DMS79 treated with DMSO at 0.1 percent for 48 hours (cell line): Measurements from ENCODE around the gene DRD3.
A peak's percentile ranks its signal among the peaks of the same experiment; 100 is the strongest.

Experiments
- DNase-seq: peaks from one replicate; lab custom pipeline; 2025; lab: John Stamatoyannopoulos, UW

Gene DRD3

GRCh38 chr3:114120211-114120610 lies 58.6 kb downstream of the DRD3 start:
- DNase-seq: no peak

GRCh38 chr3:114119776-114120175 lies 59.1 kb downstream of the DRD3 start:
- DNase-seq: no peak

- no peak for DNase-seq
Observed at GRCh38 chr3:114115143-114115542, 63.7 kb downstream of the DRD3 start.

GRCh38 chr3:114114719-114115118 lies 64.1 kb downstream of the DRD3 start:
- DNase-seq: no peak

GRCh38 chr3:114112696-114113095 lies 66.2 kb downstream of the DRD3 start:
- DNase-seq: no peak

GRCh38 chr3:114111060-114111770 lies 67.6 kb downstream of the DRD3 start:
- no peak for DNase-seq

GRCh38 chr3:114110439-114110838 lies 68.4 kb downstream of the DRD3 start:
- no peak for DNase-seq

- no peak for DNase-seq
Observed at GRCh38 chr3:114108137-114108536, 70.7 kb downstream of the DRD3 start.

GRCh38 chr3:114104414-114104813 lies 74.4 kb downstream of the DRD3 start:
- no peak for DNase-seq

GRCh38 chr3:114103858-114104257 lies 75.0 kb downstream of the DRD3 start:
- DNase-seq: no peak

GRCh38 chr3:114103181-114103580 lies 75.7 kb downstream of the DRD3 start:
- no peak for DNase-seq

- no peak for DNase-seq
Observed at GRCh38 chr3:114101101-114101500, 77.8 kb downstream of the DRD3 start.

GRCh38 chr3:114095796-114096195 lies 83.1 kb downstream of the DRD3 start:
- DNase-seq: no peak

- peak; percentile 55 for DNase-seq
Observed at GRCh38 chr3:114093596-114093995, 85.3 kb downstream of the DRD3 start.

GRCh38 chr3:114093016-114093380 lies 85.9 kb downstream of the DRD3 start:
- DNase-seq: no peak

GRCh38 chr3:114092151-114093015 lies 86.5 kb downstream of the DRD3 start:
- no peak for DNase-seq

GRCh38 chr3:114089675-114090074 lies 89.2 kb downstream of the DRD3 start:
- no peak for DNase-seq

- no peak for DNase-seq
Observed at GRCh38 chr3:114086356-114086755, 92.5 kb downstream of the DRD3 start.

GRCh38 chr3:114083112-114083511 lies 95.7 kb downstream of the DRD3 start:
- DNase-seq: no peak

GRCh38 chr3:114081037-114081436 lies 97.8 kb downstream of the DRD3 start:
- DNase-seq: no peak

- no peak for DNase-seq
Observed at GRCh38 chr3:114080201-114080600, 98.7 kb downstream of the DRD3 start.

GRCh38 chr3:114079761-114080160 lies 99.1 kb downstream of the DRD3 start:
- DNase-seq: no peak

- DNase-seq: peak; percentile 29
Observed at GRCh38 chr3:114078126-114078525, 100.7 kb downstream of the DRD3 start.
